ENCODE measurements around the gene VEGFB. TPM values are rescaled to one million over a fixed set of nuclear protein-coding genes. Genes with fewer than 3 reads are reported as not detected.
"Not testable (repeated sequence)": the region's sequence is repeated elsewhere in the genome, so short reads cannot be mapped to it uniquely, and the experiment has no call there.

The VEGFB gene
- total RNA-seq, 1 experiment from 2014 or later: 19.0 TPM

DNA sequence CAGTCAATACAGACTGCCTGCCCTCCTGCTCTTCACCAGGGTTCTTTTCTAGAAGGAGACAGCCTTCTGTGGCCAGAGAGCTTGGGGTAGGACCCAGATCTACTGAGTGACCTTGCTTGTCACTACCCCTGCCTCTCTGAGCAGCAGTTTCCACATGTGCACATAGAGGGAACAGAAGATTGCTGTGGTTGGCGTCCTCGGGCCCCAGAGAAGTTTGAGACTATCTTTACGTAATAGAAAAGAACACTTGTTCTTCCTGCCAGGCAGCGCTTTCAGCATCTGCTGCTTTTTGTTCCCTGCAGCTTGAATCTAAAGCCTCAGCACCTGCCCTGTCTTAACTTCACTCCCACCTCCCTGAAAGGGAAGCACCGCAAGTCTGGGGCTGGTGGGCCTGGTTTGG is 4.6 kb downstream of the VEGFB start:
- DNase-seq: no peak
- H3K4me3 ChIP-seq: no peak overlapping the region
- H3K27me3 ChIP-seq: no peaks in the 10 kb centered on the region
- peaks cover 22% of the 10 kb centered on the region for H3K36me3 ChIP-seq
- no peaks in the 10 kb centered on the region for H3K9me3 ChIP-seq

DNA sequence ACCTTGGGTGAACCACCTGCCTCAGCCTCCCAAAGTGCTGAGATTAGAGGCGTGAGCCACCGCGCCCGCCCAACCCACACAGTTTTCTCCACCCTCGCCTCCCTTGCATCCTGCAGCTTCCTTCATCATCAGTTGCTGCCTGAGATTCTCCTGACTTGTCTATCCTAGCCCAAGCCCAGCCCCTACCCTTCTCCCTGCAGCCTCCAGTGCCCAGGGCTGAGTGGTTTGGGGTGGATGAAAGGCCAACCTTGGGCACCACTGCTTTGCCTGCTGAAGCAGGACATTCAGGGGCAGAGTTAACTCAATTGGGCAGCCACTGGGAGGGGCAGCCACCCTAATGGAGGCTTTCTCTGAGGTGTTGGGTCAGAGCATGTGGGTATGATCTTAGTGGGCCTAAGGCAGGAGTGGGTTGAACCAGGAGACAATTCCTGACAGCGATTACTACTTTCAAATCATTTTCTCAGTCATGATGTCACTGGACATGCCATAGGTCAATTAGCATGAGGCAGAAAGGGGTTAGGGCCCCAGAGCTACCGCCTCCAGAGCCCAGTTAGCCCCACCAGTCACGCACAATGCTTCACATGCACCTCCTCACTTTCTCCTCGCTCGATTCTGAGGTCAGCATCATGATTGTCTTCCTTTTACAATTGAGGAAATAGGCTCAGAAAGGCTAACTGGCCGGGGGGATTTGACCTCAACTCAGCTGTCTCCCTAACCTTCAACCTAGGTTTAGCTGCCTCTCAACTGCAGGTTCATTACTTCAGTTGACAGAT is 5.5 kb downstream of the VEGFB start:
- no peak for DNase-seq
- Histone ChIP-seq H3K9me3 (no peaks in the 10 kb centered on the region), H3K36me3 (peaks cover 27% of the 10 kb centered on the region), H3K4me3 (peak overlapping the region; percentile 84), H3K27me3 (no peaks in the 10 kb centered on the region)

DNA sequence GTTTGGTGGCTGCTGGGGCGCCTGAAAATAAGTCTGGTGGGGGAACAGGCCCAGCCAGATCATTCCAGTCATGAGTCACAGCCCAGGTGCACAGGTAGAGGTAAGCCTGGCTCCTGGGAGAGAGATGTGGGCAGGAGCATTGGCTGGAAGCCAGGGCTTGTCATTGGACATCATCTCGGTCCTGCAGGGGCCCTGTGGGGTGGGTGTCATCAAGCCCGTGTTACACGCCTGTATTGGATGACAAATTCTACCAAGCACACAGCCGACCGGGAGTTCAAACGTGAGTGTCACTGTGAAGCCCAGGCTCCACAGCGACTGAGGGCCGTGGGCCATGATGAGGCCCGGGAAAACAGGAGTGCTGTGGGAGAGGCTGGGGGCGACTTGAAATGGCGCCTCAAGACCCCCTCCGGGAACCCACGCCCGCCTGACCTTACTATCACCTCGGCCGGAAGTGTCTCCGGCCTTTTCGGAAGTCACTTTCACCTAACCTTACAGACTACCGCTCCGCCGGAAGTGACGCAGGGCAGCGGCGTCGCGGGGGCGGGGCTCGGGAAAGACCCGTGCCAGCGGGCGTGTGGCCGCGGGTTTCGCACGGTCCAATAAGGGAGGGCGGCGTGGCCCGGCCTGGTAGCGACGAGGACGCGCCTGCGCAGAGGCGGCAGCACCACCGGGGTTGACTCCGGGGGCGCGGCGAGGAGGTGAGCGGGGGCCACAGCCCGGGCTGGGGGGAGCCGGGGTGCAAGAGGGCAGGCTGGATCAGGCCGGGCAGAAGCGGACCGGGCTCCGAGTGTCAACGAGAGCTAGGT is 6.3 kb downstream of the VEGFB start, which contains the start of gene FKBP2:
Gene FKBP2 (plus strand): TSS at position 661 of the 806 bp plus-strand sequence. CDS start 1,293 bp downstream, outside the sequence.
- H3K36me3 ChIP-seq: peaks cover 35% of the 10 kb centered on the region
- H3K27me3 ChIP-seq: no peaks in the 10 kb centered on the region
- H3K9me3 ChIP-seq: no peaks in the 10 kb centered on the region
- DNase-seq: peak; percentile 95
- H3K4me3 ChIP-seq: peak within 1 kb of the TSS; percentile 84

DNA sequence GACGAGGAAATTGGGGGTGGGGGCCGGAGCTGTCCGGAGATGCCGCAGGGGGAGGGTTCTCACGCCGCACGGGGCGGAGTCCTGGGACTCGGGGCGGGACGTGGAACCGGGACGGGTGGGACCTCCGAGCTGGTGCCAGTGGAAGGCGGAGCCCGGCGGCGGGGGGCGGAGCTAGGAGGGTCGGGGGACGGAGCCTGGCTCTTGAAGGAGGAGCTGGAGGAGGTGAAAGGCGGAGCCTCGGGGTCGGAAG is 6.8 kb downstream of the VEGFB start:
- peak; percentile 97 for DNase-seq
- no peaks in the 10 kb centered on the region for H3K9me3 ChIP-seq

DNA sequence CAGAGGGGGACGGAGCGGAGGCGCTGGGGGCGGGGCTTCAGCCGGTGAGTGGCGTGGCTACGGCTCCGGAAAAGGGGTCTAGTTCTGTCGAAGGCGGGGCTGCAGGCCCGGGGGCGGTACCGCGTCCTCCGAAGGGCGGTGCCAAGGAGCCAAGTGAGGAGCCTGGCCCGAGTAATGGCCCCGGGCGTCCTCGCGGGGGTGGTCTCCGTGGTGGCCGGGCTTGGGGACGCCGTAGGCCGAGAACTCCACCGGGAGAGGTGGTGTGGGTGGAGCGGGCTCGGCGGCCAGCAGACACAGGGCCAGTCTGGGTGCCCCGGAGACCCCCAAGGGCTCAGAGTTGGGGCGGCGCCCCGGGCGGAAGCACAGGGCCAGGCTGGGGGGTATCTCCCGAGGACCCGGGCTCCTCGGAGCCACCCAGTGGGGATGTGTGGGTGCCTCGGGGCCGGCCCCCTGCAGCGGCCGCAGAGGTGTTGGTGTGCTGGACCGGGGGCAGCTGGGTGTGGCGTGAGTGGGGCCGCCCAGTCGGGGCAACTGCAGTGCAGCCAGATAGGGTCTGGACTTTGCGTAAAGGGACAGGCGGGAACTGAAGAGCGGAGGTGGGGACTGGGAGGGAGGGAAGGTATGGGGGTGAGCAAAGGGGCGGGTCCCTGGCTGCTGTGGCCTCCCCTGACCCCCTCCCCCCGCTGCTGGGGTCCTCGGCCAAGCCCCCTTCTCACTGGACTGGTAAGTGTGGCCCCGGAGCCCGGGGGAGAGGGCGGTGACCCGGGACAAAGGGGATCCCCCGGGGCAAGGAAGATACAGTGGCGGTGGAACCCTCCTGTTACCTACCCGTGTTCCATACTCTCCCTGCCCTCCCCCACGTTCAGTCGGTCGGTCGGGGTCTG is 7.3 kb downstream of the VEGFB start:
- peak; percentile 69 for DNase-seq
- Histone ChIP-seq H3K9me3 (no peaks in the 10 kb centered on the region), H3K4me3 (peak overlapping the region; percentile 84), H3K27me3 (no peaks in the 10 kb centered on the region), H3K36me3 (peaks cover 41% of the 10 kb centered on the region)

More for the DNA sequence above, 6.8 kb downstream of the VEGFB start:
- peaks cover 39% of the 10 kb centered on the region for H3K36me3 ChIP-seq
- H3K27me3 ChIP-seq: no peaks in the 10 kb centered on the region
- peak overlapping the region; percentile 84 for H3K4me3 ChIP-seq

DNA sequence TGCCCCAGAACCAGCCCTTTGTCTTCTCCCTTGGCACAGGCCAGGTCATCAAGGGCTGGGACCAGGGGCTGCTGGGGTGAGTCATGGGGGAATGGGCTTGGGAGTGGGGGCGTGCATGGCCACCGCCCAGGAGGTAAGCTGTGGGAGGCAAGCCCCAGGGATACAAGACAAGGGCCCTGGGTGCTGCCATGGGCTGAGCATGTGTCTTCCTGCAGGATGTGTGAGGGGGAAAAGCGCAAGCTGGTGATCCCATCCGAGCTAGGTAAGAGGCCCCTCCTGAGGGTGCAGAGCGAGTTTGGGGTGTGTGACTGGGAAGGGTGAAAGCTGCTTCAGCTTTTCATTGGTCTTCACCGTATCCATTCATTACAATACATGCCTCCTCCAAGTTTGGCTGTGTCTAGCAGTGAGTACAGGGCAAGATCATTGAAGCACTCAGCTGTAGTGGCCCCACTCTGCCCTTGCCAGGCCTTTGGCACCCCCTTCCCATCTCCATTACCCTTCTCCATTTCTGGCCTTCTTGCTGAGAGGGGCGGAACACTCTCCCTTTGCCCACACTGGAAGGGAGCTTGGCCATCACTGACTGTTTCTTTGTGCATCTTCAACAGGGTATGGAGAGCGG is 9.0 kb downstream of the VEGFB start:
- no peaks in the 10 kb centered on the region for H3K9me3 ChIP-seq
- peaks cover 41% of the 10 kb centered on the region for H3K36me3 ChIP-seq
- no peak for DNase-seq
- H3K4me3 ChIP-seq: no peak overlapping the region
- no peaks in the 10 kb centered on the region for H3K27me3 ChIP-seq

DNA sequence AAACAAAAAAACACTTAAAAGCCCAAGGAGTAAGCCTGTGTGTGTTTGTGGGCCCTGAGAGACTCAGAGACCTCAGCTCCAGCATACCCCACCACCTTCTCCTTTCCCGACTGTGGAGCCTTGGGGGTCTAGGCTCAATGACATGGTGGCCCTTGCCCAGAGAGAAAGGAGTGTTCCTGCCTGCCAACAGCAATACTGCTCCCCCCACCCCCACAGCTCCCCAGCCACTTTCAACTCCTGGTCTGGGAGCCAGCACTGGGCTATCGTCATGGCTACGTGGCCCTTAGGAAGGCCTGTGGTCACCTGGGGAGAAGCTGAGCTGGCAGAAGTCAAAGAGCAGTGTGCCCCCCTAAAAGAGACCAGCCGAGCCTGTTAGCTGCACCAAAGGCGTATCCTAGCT is 9.7 kb downstream of the VEGFB start:
- Histone ChIP-seq H3K4me3 (no peak overlapping the region), H3K36me3 (peaks cover 39% of the 10 kb centered on the region), H3K27me3 (no peaks in the 10 kb centered on the region), H3K9me3 (no peaks in the 10 kb centered on the region)
- DNase-seq: no peak

DNA sequence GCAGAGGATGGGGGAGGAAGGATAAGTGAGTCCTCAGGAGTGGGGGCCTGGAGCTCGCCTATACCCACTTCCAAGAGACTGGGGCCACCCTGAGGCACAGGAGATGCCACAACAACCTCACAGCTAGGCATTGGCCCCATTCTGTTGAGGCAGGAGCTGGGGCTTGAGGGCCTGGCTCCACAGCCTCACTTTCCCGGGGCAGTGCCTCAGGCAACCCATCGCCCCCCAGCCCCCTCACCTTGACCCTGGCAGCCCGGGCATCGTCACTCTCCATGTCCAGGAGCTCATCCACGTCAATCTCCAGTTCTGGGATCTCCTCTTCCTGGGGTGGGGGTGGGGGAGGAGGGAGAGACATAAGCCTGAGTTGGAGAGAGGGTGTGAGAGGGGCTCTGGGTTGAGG is 10.6 kb downstream of the VEGFB start:
- Histone ChIP-seq H3K36me3 (peaks cover 39% of the 10 kb centered on the region), H3K4me3 (peak overlapping the region; percentile 95), H3K27me3 (no peaks in the 10 kb centered on the region), H3K9me3 (no peaks in the 10 kb centered on the region)
- no peak for DNase-seq

DNA sequence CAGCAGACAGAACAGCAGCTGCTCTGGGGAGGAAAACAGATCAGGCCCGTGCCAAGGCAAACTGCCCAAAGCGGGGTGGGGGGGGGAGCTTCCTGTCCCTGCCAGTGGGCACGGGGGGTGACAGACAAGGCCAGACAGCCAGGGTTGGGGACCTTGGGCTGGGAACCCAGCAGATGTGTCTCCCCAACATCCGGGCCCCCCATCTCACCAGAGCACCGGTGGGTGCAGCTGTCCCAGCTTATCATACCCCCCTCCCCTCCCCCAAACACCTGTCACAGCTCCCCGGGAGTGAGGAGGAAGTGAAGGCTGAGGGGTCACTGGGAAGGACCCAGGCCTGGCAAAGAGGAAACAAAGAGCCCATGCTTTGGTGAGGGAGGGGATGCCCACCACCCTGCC is 11.0 kb downstream of the VEGFB start:
- Histone ChIP-seq H3K27me3 (no peaks in the 10 kb centered on the region), H3K9me3 (no peaks in the 10 kb centered on the region), H3K36me3 (peaks cover 39% of the 10 kb centered on the region), H3K4me3 (peak overlapping the region; percentile 95)
- peak; percentile 71 for DNase-seq

DNA sequence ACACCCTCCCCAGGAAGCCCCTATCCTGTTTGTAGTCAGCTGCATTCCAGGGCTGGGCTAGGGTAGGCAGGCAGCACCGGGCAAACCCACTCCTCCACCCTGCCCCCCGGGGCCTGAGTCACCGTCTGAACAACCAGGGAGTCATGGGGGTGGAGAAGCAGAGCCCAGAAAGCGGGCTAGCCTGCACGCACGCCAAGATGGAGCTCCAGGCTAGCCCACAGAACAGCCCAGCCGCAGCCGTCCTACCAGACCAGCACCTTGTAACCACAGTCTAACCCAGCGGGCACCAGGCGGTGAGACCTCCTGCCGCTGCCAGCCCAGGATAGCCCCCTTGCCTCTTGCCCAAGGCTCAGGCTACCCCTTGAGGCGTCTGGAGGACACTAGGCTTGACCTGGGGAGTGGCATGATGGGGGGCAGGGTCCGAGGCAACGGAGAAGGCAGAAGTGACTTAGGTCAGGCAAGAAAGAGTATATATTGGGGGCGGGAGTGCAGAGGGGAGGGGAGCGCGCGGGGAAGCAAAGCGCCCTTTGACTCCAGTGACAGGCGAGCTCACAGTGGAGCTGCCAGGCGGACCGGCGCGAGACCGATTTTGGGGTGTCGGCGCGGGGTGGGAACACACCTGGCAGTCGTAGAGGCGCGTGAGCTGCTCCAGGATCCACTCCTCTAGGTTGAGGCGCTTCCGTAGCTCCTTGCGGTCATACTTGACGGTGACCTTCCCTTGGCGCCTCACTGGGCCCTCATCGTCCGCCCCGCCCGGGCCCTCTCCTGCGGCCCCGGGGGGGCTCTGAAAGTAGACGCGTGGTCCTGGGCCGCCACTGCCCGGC is 11.6 kb downstream of the VEGFB start:
- no peaks in the 10 kb centered on the region for H3K9me3 ChIP-seq
- peaks cover 39% of the 10 kb centered on the region for H3K36me3 ChIP-seq
- peak; percentile 98 for DNase-seq
- H3K4me3 ChIP-seq: peak overlapping the region; percentile 95
- no peaks in the 10 kb centered on the region for H3K27me3 ChIP-seq

DNA sequence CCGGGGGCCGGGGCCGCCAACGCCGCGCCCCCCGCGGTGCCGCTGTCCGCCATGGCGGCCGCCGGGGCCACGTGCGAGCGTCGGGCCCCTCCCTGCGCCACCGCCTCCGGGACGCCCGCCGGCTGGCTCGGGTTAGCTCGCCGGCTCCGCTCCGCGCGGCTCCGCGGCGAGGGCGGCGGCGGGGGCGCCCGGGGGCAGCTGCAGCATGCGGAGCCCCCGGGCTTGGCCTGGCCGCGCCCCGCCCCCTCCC is 12.2 kb downstream of the VEGFB start:
- H3K4me3 ChIP-seq: peak overlapping the region; percentile 95
- H3K27me3 ChIP-seq, H3K9me3 ChIP-seq, DNase-seq: not testable (repeated sequence)
- H3K36me3 ChIP-seq: peaks cover 38% of the 10 kb centered on the region

DNA sequence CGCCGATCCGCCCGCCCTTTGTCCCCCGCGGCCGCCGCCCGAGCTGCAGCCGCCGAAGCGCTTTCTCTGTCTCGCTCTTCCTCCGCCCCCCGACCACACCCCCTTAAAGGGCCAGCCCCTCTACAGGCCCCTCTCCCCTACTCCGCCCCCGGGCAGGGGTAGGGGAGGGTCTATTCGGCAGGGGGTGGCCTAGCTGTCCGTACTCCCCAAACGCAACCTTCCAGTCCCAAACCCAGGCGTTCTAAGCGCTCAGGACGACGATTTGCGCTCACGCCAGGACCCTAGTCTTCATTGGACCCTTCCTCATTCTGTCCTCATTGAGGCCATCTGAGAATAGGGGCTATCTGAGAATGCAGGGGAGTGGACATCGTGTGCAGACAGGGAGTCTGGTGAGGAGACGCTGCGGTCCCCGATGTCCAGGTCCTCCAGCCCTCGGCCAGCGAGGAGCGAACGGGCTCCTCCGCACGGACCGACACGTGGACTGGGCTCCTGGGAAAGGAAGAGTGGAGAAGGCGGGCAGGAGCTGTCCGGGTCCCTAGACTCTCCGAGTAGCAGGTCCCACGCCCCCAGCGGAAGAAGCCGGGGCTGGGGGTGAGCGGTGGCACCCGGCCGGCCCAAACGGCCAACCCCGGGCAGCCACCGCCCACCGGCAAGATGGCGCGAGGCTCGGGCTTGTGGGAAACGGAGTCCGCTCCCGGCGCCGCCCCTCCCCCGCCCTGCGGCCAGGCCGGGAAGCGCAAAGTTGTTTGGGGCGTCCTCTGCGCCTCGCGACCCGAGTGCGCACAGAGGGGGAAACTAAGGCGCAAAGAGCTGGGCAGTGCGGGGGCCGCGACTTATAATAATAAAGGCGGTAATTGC is 12.7 kb downstream of the VEGFB start, which contains the start of gene PPP1R14B:
Gene PPP1R14B (minus strand): TSS at position 73 of the 858 bp plus-strand sequence. CDS start 270 bp downstream, outside the sequence.
- Histone ChIP-seq H3K9me3 (no peaks in the 10 kb centered on the region), H3K4me3 (peak within 1 kb of the TSS; percentile 95), H3K36me3 (peaks cover 35% of the 10 kb centered on the region), H3K27me3 (no peaks in the 10 kb centered on the region)
- peak; percentile 92 for DNase-seq

DNA sequence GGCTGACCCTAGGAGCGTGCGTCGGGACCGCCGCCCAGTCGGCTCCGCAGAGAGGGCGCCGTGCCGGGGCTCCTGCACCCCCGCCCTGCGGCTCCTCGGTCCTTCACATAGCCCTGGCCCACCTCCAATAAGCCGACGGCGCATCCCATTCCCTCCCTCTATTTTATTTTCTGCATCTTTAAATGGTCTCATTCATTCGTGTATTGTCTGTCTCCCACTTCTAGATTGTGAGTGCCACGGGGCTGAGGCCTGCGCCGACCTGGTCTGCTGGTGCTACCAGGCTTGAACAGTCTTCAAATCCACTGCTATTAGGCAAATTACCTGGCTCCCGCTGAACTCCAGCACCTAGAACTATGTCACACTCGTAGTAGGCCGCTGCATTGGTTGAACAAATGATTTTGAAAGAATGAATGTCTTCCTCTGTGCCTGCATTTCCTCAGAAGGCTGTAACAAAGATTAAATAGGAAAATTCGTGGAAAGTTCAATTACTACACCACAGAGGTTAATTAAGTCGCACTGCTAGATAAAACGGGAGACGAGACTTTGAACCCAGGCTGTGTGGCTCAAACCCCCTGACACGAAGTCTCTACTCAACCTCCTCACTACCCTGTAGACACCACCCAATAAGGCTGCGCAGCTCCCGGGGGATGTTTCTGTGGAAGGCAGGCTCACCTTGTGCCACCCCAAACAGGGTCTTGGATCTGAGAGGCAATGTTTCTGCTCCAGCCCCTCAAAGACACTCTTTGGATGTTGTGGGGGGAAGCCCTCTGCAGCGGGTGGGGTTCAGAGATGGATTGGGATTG is 13.5 kb downstream of the VEGFB start:
- peaks cover 30% of the 10 kb centered on the region for H3K36me3 ChIP-seq
- no peak for DNase-seq
- H3K27me3 ChIP-seq: no peaks in the 10 kb centered on the region
- H3K4me3 ChIP-seq: peak overlapping the region; percentile 60
- no peaks in the 10 kb centered on the region for H3K9me3 ChIP-seq

DNA sequence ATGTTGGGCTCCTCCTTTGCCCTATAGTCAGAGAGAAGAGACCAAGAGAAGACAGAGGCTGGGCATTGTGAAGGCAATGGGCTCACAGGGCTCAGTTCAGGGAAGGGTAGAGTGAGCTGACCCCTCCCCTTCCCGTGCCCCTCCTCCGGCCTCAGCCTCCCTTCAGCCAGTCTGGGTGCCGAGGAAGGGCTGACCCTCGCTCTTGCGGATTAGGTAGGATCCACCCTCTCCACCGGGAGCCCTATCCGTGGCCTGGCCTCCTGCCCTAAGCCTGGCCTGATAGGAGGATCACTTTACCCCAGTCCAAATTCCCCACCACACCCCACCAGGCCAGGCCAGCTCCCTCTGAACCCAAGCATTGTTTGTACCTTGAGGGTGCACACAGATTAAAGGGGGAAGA is 14.2 kb downstream of the VEGFB start:
- H3K36me3 ChIP-seq: peaks cover 23% of the 10 kb centered on the region
- no peaks in the 10 kb centered on the region for H3K9me3 ChIP-seq
- H3K4me3 ChIP-seq: no peak overlapping the region
- DNase-seq: no peak
- H3K27me3 ChIP-seq: no peaks in the 10 kb centered on the region
